HG03196 (cell line): Measurements from ENCODE around the gene KCNA1.
"Not testable (repeated sequence)": the region's sequence is repeated elsewhere in the genome, so short reads cannot be mapped to it uniquely, and the experiment has no call there.

Experiments
- ATAC-seq: cut with Tn5 transposase; IDR thresholded peaks from one replicate; pipeline ENCODE4 v1.9.1; 2021; ENCODE audit not compliant: unreplicated experiment

Gene KCNA1

DNA sequence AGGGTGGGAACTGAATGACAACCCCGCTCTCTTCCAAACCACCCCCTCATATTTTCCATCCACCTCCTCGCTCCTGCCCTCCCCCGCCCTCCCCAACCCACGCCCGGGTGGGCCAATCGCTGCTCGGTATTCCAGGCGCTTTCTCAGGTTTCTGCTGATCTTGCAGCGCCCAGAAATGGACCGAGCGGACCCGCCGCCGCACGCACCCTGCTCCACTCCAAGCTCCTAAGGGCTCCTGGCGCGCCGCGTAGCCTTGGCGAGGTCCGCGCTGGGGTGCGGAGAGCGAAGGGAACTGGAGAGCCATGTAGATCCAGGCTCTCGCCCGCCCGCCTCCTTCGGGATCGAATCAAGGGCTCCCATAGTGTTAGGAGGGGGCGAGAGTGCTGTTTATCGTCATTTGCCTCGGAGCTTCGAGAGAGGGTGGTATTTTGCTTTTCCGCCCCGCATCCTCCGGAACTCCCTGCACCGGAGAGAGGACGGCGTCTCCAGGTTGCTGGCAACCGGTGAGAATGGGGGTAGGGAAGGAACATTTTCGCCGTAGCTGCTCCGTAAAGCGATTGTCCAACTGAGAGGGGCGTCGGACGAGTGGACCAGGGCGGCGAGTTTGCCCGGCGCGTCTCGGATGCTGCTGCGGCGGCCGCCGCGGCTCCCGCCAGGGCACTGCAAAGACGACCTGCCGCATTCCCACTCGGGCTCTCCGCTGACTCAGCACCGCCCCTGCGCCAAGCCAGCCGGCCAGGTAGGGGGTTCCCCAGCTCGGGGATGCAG, at the start of gene KCNA1:
TSS of gene KCNA1 (plus strand) at position 172 of the 768 bp plus-strand sequence. CDS start 1,474 bp downstream, outside the sequence.
- no peak for ATAC-seq

DNA sequence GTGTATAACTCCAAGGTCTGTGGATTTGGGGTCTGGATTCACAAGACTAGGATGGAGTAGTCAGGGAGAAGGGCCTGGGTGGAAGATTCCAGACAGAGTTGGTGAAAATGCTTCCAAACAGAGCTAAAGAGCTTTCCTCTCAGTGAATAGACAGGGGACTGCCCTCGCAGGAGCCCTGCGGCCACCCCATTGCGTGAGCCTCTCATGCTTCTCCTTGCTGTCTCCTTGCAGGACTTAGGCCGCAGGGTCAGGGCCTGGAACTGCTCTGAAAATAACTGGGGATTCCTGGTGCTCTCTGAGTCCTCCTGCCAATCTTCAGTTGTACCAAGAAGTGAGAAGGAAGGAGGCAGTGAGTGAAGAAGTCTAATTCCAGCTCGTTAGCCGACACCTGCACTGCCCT, 49.0 kb upstream of the KCNA1 start:
- ATAC-seq: no peak

DNA sequence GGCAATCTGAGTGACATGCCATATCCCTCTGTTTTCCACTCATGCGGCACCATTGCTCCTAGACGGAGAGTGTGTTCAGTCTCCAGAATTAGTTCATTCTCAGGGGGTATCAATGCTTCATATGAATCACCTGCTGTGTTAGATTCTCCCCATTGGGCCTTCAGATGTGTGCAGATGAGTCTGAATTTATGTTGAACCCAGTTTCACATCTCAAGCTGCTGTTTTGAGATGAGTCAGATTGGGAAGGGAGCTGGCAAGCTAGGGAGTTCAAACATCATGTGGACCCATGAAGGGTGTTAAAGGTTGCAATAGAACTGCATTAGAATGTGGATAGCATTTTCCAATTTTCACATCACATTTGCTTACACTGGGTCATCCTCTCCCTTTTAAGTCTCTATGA, 46.9 kb upstream of the KCNA1 start:
- ATAC-seq: no peak

- no peak for ATAC-seq
Observed at GRCh38 chr12:4864575-4864974, 45.1 kb upstream of the KCNA1 start.

GRCh38 chr12:4865246-4865645, 44.5 kb upstream of the KCNA1 start:
- ATAC-seq: no peak

GRCh38 chr12:4866299-4866698, 43.4 kb upstream of the KCNA1 start:
- ATAC-seq: no peak

GRCh38 chr12:4867384-4867783, 42.3 kb upstream of the KCNA1 start:
- no peak for ATAC-seq

DNA sequence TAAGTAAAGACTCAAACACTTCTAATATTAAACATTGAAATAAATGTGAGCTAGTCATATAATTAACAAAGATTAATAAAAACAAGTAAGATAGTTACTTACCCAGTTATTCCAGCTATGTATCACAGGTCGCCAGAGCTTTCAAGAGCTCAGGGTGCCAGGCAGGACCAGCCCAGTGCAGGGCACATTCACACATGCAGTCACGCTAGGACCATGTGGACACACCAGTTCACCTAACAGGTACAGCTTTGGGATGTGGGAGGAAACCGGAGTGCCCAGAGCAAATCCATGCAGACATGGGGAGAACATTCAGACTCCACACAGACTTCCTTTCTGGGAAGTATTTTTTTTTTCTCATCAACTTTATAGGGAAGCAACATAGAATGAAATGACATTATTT, 39.3 kb upstream of the KCNA1 start:
- ATAC-seq: no peak

GRCh38 chr12:4871514-4871913, 38.2 kb upstream of the KCNA1 start:
- ATAC-seq: no peak

- no peak for ATAC-seq
Observed at GRCh38 chr12:4873947-4874346, 35.8 kb upstream of the KCNA1 start.

GRCh38 chr12:4874671-4875070, 35.0 kb upstream of the KCNA1 start:
- ATAC-seq: no peak

DNA sequence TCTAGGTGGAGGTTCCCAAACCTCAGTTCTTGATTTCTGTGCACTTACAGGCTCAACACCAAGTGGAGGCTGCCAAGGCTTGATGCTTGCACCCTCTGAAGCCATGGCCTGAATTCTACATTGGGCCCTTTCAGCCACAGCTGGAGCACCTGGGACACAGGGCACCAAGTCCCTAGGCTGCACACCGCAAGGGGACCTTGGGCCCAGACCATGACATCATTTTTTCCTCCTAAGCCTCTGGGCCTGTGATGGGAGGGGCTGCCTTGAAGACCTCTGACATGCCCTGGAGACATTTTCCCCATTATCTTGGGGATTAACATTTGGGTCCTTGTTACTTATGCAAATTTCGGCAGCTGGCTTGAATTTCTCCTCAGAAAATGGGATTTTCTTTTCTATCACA, 30.2 kb upstream of the KCNA1 start:
- ATAC-seq: not testable (repeated sequence)

DNA sequence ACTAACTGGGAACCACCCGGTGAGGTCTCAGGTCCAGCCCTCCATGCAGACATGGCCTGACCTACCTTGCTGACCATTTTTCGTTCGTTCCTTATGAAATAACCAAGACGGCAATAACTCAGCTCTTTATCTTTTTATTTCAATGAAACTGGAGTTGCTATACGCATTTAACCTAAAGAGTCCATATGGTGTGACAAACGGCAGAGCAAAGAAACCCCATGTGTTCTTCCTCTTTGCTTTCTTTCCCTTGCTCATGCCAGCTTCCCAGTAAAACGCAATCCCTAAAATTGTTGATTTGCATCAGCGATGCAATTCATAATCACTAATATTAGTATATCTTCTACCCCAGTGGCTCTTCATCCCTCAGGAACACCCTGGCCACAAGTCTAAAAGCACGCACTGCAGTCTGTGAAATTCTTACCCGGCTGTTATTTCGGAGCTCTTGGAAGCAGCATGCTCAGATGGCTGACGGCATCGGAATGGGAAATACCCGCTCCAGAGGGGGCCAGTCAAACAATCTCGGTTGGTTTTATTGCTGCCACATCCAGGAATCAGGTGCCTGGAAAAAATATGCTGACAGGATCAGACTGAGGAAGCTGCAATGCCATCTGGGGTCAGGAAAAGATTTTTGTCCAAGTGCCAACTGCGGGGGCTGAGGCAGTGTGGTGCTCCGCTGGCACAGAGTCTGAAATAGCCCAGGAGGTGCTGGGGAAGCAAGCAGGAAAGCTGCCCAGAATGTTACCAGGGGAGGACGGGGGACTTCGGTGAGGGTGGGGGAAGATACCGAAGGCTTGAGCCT, 28.2 kb upstream of the KCNA1 start:
- no peak for ATAC-seq

DNA sequence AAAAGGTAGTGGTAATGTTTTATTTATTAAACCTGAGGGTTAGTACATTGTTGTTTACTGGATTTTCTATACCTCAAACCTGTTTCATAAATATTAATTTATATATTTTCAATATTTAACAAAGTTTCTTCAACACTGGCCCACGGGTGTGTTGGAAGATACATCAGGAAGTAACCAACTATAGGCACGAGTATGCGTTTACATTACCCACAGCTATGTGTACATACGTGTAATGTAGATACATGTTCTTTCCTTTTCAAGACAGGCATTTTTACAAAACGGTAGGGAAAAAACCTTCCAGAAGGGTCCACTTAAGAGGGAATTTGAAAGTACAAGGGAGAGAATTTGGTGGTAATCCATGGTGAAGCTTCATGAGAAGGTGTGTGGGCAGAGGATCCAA, 17.8 kb upstream of the KCNA1 start:
- no peak for ATAC-seq

GRCh38 chr12:4892418-4892817, 17.3 kb upstream of the KCNA1 start:
- ATAC-seq: no peak

DNA sequence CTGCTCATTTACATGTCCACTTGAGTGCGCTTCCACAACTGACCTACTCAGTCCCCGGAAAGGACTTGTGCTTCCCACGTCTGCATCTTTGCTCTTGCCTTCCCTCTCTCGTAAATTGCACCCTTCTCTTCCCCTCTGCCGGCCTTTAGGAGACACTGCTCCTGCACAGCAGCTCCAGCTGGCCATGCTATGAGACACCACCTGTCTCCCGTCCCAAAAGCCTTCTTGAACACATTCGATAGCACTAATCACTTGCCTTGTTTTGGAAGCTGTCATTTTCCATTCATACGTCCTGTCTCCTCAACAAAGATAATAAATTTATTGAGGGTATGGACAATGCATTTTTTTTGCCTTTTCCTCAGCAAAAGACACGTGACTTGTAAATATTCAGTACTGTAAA, 15.7 kb upstream of the KCNA1 start:
- no peak for ATAC-seq

DNA sequence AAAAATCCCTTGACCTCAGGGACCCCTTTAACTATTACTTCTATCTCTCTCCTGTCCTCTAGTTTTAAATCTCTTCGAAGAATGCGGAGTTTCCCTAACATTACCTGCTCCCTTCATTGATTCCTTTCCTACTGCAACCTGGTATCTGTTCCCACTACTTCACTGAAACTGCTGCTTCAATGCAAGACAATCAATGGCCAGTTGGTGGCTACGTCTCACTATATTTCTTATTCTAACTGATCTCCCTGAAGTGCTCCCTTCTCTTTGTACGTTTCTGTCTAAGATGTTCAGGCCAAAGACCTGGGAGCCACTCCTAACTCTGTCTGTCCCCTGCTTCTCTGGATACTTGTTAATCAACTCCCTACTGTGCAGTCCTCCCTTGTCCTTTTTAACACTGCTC, 10.3 kb upstream of the KCNA1 start:
- ATAC-seq: no peak

DNA sequence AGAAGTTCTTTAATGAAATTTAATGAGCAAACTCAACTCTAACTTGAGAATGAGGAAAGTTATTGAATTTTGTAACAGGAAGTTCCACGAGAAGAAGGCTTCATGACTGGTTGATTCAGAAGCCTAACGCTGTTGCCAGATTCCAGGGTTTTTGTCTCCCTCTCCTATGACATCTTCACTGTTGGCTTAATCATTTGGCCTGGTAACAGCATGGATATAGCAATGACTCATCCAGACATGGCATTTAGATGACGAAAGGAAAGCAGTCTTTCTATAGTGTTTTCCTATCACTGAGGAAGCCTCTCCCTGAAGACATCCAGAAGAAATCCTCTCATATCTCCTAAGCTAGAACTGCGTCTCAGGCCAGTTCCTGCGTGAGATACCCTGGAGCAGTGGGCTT, 9.4 kb upstream of the KCNA1 start:
- no peak for ATAC-seq

DNA sequence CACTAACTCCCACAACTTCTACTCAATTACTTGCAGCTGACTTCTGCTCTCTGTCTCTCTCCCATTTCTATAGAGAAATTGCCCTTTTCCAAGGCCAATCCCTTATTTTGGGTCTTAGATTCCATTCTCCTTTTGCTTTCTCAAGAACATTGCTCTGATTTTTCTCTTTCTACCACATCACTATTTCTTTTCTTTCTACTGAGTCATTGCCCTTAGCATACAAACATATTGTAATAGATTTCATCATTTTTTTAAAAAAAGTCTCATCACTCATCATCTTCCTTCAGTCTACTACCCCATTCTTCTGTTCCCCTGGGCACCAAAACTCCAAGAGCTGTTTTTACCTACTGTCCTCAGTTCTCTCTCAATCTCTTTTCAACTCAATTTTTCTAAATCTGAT, 4.4 kb upstream of the KCNA1 start:
- no peak for ATAC-seq

DNA sequence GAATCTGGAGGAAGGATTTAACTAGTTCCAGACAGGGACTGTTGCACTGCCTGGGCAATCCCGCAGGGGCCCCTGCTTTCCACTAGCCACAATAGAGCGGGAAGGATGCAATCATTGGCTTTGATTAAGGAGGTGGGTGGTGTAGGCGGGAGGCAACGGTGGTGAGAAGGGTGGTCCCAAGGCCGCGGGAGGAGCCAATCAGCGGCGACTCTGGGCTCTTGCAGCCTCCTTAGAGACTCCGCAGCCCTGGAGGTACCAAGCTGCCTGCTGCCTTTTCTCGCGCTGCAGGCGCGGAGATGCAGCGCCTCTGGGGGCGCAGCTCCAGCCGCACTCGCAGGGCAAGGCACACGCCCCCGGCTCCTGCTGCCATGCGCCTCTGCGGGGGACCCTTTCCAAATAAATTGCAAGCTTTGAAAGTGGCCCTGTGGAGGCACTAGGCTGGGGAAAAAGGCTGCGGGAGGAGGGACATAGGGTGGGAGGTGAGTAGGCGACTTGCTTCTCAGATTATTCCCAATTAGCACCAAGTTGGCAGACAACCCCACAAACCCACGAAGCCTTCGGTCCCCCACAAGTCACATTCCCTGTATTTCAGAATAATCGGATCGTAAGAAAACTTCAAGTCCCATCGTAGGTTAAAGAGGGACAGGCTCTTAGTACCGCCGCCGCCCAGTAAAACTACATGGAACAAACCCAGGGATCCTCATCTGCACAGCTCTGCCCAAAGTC, 858 bp upstream of the KCNA1 start:
- no peak for ATAC-seq

DNA sequence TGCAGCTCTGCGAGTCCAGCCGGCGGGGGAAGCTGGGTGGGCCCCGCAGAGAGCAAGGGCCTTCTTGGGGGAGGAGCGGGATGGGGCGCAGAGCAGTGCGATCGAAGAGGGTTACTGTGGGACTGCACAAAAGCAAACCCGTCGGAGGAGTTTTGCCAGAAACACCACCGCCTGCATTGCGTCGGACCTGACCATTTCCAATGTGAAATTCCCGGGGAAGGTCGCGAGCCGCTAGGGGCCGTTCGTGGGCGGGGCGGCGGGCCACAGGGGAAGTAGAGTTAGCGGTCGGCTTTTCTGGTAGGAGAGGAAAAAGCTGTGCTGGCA, 333 bp upstream of the KCNA1 start:
- ATAC-seq: no peak
